Tibial artery (tissue), 4 donors: ENCODE results near the gene ATF7.

Experiments used
- DNase-seq, 2 donors: peaks; one replicate each; pipeline ENCODE4 v3.0.0-alpha.2; 2019
- H3K27ac ChIP-seq, 2 donors: fragments of 200-600 bp; sonication (generic) in 1 of 2; 1 replicate in 1 of 2; 2 replicates in 1 of 2; pipeline ENCODE4 v1.5.1; 2018 to 2019; ENCODE audit warnings: mild to moderate bottlenecking in 1 of 2
- H3K27me3 ChIP-seq, 2 donors: fragments of 200-600 bp; sonication (generic) in 1 of 2; one replicate each; pipeline versions ENCODE4 v1.5.1 to v1.6.0; 2016 to 2019
- H3K36me3 ChIP-seq, 3 donors: fragments of 200-600 bp; sonication (generic) in 2 of 3; one replicate each; pipeline ENCODE4 v1.5.1; 2016 to 2019; ENCODE audit warnings: mild to moderate bottlenecking in 2 of 3
- H3K4me1 ChIP-seq, 4 donors: fragments of 200-600 bp; sonication (generic) in 2 of 4; 1 replicate in 3 of 4; 2 replicates in 1 of 4; pipeline ENCODE4 v1.5.1; 2016 to 2019
- H3K4me3 ChIP-seq, 2 donors: fragments of 200-600 bp; sonication (generic) in 1 of 2; 1 replicate in 1 of 2; 2 replicates in 1 of 2; pipeline ENCODE4 v1.5.1; 2018 to 2019; ENCODE audit warnings: mild to moderate bottlenecking in 2 of 2
- H3K9me3 ChIP-seq, 3 donors: fragments of 200-600 bp; sonication (generic) in 1 of 3; one replicate each; pipeline ENCODE4 v1.5.1; 2016 to 2019
- intact Hi-C: fragments of 100-400 bp; cut with DNase I; formaldehyde crosslinking; loops from one replicate; pipeline ENCODE4 v1.15.0; 2023; ENCODE audit warnings: low total_unique reads
- TF ChIP-seq, protein P1 (sequence below), 2 experiments: fragments of 200-600 bp in 1 of 2; fragments of 450-650 bp in 1 of 2; IDR thresholded peaks; one replicate each; pipeline ENCODE4 v1.5.1; 2017 to 2019; ENCODE audit warnings: antibody characterized with exemption in 2 of 2, mild to moderate bottlenecking in 1 of 2, moderate library complexity in 1 of 2

Gene ATF7

DNA sequence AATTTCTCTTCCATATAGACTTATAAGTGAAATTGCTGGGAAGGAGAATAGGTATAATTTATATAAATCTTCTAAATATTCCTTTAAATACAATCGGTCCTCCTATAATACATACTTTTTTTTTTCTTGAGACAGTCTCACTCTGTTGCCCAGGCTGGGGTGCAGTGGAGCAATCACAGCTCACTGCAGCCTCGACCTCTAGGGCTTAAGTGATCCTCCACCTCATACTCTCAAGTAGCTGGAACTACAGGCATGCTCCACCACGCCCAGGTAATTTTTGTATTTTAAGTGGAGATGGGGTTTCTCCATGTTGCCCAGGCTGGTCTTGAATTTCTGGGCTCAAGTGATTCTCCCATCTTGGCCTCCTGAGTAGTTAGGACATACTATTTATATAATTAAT lies 89.2 kb downstream of the ATF7 start:
- DNase-seq = no peak
- Histone ChIP-seq H3K4me3 (no peak overlapping the region), H3K9me3 (no peaks in the 10 kb centered on the region), H3K36me3 (peaks cover 63 to 94% (median 94%) of the 10 kb centered on the region in 3 donors), H3K27ac (no peak overlapping the region), H3K27me3 (no peaks in the 10 kb centered on the region), H3K4me1 (no peaks in the 10 kb centered on the region)
- TF ChIP-seq, protein P1, sequence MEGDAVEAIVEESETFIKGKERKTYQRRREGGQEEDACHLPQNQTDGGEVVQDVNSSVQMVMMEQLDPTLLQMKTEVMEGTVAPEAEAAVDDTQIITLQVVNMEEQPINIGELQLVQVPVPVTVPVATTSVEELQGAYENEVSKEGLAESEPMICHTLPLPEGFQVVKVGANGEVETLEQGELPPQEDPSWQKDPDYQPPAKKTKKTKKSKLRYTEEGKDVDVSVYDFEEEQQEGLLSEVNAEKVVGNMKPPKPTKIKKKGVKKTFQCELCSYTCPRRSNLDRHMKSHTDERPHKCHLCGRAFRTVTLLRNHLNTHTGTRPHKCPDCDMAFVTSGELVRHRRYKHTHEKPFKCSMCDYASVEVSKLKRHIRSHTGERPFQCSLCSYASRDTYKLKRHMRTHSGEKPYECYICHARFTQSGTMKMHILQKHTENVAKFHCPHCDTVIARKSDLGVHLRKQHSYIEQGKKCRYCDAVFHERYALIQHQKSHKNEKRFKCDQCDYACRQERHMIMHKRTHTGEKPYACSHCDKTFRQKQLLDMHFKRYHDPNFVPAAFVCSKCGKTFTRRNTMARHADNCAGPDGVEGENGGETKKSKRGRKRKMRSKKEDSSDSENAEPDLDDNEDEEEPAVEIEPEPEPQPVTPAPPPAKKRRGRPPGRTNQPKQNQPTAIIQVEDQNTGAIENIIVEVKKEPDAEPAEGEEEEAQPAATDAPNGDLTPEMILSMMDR (IDR thresholded peaks at IDR 0.05) = no peak
- intact Hi-C loops = no loop called here

- TF ChIP-seq, protein P1 (IDR thresholded peaks at IDR 0.05) = no peak
- Histone ChIP-seq H3K27me3 (no peaks in the 10 kb centered on the region), H3K36me3 (peaks cover 78 to 96% (median 92%) of the 10 kb centered on the region in 3 donors), H3K4me3 (no peak overlapping the region), H3K9me3 (no peaks in the 10 kb centered on the region), H3K4me1 (no peaks in the 10 kb centered on the region), H3K27ac (no peak overlapping the region)
- intact Hi-C loops = no loop called here
- DNase-seq = no peak
Measured at GRCh38 chr12:53533471-53533870, 92.7 kb downstream of the ATF7 start.

DNA sequence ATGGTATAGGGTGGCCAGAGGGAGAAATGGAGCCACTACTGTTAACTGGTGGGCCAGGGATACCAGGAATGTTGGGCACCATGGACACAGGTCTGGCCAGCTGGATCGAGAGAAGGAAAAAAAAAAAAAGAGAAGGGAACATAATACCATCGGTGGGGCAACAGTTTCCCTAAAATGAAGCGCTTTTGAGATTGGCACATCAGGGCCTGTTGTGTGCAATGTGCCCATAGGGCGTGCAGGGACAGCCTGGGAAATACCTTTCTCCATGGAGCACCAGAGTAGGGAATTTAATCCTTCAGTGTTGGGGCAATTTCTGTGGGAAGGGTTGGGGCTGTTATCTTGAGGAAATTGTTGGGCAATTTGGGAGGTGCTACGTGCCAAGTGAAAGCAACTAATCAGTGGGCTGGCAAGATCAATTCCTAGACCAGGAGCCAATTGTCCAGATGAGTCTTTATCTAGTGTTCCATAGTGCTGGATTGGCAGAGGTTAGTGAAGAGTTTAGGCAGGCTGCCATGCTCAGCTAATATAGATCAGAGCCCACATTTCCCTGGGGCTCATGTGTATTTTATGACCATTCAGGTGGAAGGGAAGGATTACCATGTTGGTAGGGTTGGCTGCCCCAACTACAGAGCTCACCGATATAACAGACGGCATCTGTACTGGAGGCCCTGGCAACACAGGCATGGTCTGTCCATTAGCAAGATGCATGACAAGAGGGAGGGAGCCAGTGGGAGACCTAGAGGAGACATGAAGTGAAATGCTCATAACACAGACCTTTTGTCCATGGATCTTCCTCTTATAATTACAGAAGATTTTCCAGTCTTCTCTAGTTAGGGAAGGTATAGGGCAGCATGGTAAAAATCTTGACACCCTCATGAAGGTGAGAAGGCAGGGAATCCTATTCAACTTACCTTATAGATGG lies 93.4 kb downstream of the ATF7 start:
- no peaks in the 10 kb centered on the region for H3K9me3 ChIP-seq
- H3K4me1 ChIP-seq = no peaks in the 10 kb centered on the region
- H3K36me3 ChIP-seq = peaks cover 83 to 99% (median 88%) of the 10 kb centered on the region in 3 donors

GRCh38 chr12:53532021-53532420 lies 94.2 kb downstream of the ATF7 start:
- Histone ChIP-seq H3K4me3 (no peak overlapping the region), H3K27ac (no peak overlapping the region), H3K36me3 (peaks cover 84 to 99% (median 87%) of the 10 kb centered on the region in 3 donors), H3K9me3 (no peaks in the 10 kb centered on the region), H3K4me1 (no peaks in the 10 kb centered on the region), H3K27me3 (no peaks in the 10 kb centered on the region)
- DNase-seq = no peak
- TF ChIP-seq, protein P1 (IDR thresholded peaks at IDR 0.05) = no peak
- intact Hi-C loops = no loop called here

More for the DNA sequence above, 93.4 kb downstream of the ATF7 start:
- Histone ChIP-seq H3K27ac (no peak overlapping the region), H3K4me3 (no peak overlapping the region), H3K27me3 (no peaks in the 10 kb centered on the region)
- TF ChIP-seq, protein P1 (IDR thresholded peaks at IDR 0.05) = no peak
- intact Hi-C loops = no loop called here
- DNase-seq = no peak

GRCh38 chr12:53530920-53531319 lies 95.3 kb downstream of the ATF7 start:
- no peaks in the 10 kb centered on the region for H3K27me3 ChIP-seq
- TF ChIP-seq, protein P1 (IDR thresholded peaks at IDR 0.05) = no peak
- no peaks in the 10 kb centered on the region for H3K4me1 ChIP-seq
- intact Hi-C loops = no loop called here
- H3K4me3 ChIP-seq = no peak overlapping the region
- peaks cover 82 to 99% (median 83%) of the 10 kb centered on the region in 3 donors for H3K36me3 ChIP-seq
- no peak overlapping the region for H3K27ac ChIP-seq
- DNase-seq = no peak
- H3K9me3 ChIP-seq = no peaks in the 10 kb centered on the region
